HEK293 (cell line): ENCODE data around the gene ALDH8A1.
A peak's percentile ranks its signal among the peaks of the same experiment; 100 is the strongest.

ENCODE experiments used
- CTCF ChIA-PET: fragments of 350-600 bp; formaldehyde crosslinking; extraction: SDS; loops from one replicate; lab custom pipeline; 2021; ENCODE audit warnings: antibody characterized with exemption; lab: Yijun Ruan, JAX
- POLR2A ChIA-PET: fragments of 300-600 bp; formaldehyde crosslinking; extraction: SDS; loops from one replicate; lab custom pipeline; 2020; ENCODE audit warnings: antibody characterized with exemption, inconsistent platforms; lab: Yijun Ruan, JAX
- H3K27ac ChIP-seq: fragments of 200-500 bp; sonication (Bioruptor generic); 2 replicates; pipeline ENCODE4 v1.5.1; 2014; ENCODE audit warnings: low read depth, low read length, control low read depth, inconsistent platforms; ENCODE audit errors: extremely low read depth
- H3K36me3 ChIP-seq, 2 experiments: fragments of 200-500 bp in 1 of 2; sonication (Bioruptor generic) in 1 of 2; 1 replicate in 1 of 2; 2 replicates in 1 of 2; pipeline ENCODE4 v1.5.1; 2014 to 2017; ENCODE audit warnings: inconsistent platforms in 2 of 2, low read length in 2 of 2; ENCODE audit not compliant: control insufficient read depth in 2 of 2, insufficient read depth in 1 of 2
- H3K4me1 ChIP-seq: fragments of 200-500 bp; sonication (Bioruptor generic); 2 replicates; pipeline ENCODE4 v1.5.1; 2014; ENCODE audit warnings: mild to moderate bottlenecking, low read length, inconsistent platforms; ENCODE audit not compliant: control insufficient read depth, insufficient read depth
- H3K4me3 ChIP-seq: 2 replicates; pipeline ENCODE4 v1.5.1; 2011; ENCODE audit warnings: low read depth, mild to moderate bottlenecking, control low read depth, low read length, moderate library complexity
- H3K9me3 ChIP-seq: fragments of 200-500 bp; sonication (Bioruptor generic); 2 replicates; pipeline ENCODE4 v1.5.1; 2014; ENCODE audit warnings: low read depth, low read length, inconsistent platforms; ENCODE audit not compliant: control insufficient read depth, insufficient read depth
- KLF7 ChIP-seq: fragments of 450-650 bp; formaldehyde crosslinking; IDR thresholded peaks from 2 replicates; pipeline ENCODE4 v1.5.1; 2016; ENCODE audit warnings: missing biosample characterization, missing genetic modification characterization, borderline replicate concordance
- PRDM10 ChIP-seq: fragments of 450-650 bp; formaldehyde crosslinking; IDR thresholded peaks from 2 replicates; pipeline ENCODE4 v1.5.1; 2016; ENCODE audit warnings: missing biosample characterization, missing genetic modification characterization
- ZBTB10 ChIP-seq: fragments of 450-650 bp; formaldehyde crosslinking; IDR thresholded peaks from 2 replicates; pipeline ENCODE4 v1.5.1; 2016; ENCODE audit warnings: missing biosample characterization, missing genetic modification characterization
- ZNF10 ChIP-seq: fragments of 450-650 bp; formaldehyde crosslinking; IDR thresholded peaks from 2 replicates; pipeline ENCODE4 v1.5.1; 2017; ENCODE audit warnings: missing biosample characterization, missing genetic modification characterization
- ZNF311 ChIP-seq: fragments of 450-650 bp; formaldehyde crosslinking; IDR thresholded peaks from 2 replicates; pipeline ENCODE4 v1.5.1; 2017; ENCODE audit warnings: missing biosample characterization, missing genetic modification characterization, borderline replicate concordance
- ZNF426 ChIP-seq: fragments of 450-650 bp; formaldehyde crosslinking; IDR thresholded peaks from 2 replicates; pipeline ENCODE4 v1.5.1; 2017; ENCODE audit warnings: missing biosample characterization, missing genetic modification characterization, mild to moderate bottlenecking, inconsistent platforms, moderate library complexity
- ZNF544 ChIP-seq: fragments of 450-650 bp; formaldehyde crosslinking; IDR thresholded peaks from 2 replicates; pipeline ENCODE4 v1.5.0; 2017; ENCODE audit warnings: missing biosample characterization, missing genetic modification characterization
- ZNF629 ChIP-seq: fragments of 450-650 bp; formaldehyde crosslinking; IDR thresholded peaks from 2 replicates; pipeline ENCODE4 v1.5.1; 2017; ENCODE audit warnings: missing biosample characterization, missing genetic modification characterization
- ZNF677 ChIP-seq: fragments of 450-650 bp; IDR thresholded peaks from 2 replicates; pipeline ENCODE4 v1.5.0; 2018; ENCODE audit warnings: missing biosample characterization, mild to moderate bottlenecking, missing genetic modification characterization, moderate library complexity
- ZNF768 ChIP-seq: fragments of 450-650 bp; formaldehyde crosslinking; IDR thresholded peaks from 2 replicates; pipeline ENCODE4 v1.5.1; 2018; ENCODE audit warnings: missing biosample characterization, mild to moderate bottlenecking, missing genetic modification characterization

Gene ALDH8A1

DNA sequence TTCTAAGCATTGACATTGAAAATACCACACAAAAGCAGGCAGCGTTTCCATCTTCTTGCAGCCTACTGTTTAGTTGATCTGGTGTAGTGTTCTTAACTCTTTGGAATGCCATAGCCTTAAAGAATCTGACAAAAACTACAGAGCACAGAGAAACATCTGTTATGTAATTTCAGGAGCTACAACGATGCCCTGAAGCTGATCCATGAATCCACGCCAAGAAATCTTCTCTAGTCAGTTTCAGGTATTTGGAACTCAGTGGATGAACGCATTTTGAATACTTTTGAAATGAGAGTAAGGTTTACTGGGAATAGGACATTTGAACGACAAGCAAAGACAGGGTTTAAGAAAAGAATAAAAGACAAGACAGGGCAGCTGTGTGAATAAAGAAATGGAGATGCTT, 17.8 kb downstream of the ALDH8A1 start:
- H3K4me3 ChIP-seq, result no peak overlapping the region
- no peaks in the 10 kb centered on the region for H3K36me3 ChIP-seq
- TF ChIP-seq ZNF544 (tag by site-specific recombination) (no peak), KLF7 (tag by site-specific recombination) (no peak), ZNF426 (tag by site-specific recombination) (no peak)
- TF ChIP-seq, all 188 proteins: peak for 0
- H3K27ac ChIP-seq, result no peak overlapping the region
- no peaks in the 10 kb centered on the region for H3K9me3 ChIP-seq
- CTCF ChIA-PET, result interaction anchor here (0.6 to 4.6 kb wide), 5 partner anchors 8 to 809 kb away, joined by 3 to 30 read pairs (median 3); no protein-coding TSS in a partner anchor
- POLR2A ChIA-PET, result no interaction called here
- peaks cover 4% of the 10 kb centered on the region; the same call in 1 of the 2 replicates for H3K4me1 ChIP-seq

GRCh38 chr6:134930463-134930862, 19.4 kb downstream of the ALDH8A1 start:
- H3K4me3 ChIP-seq, result no peak overlapping the region
- H3K9me3 ChIP-seq, result no peaks in the 10 kb centered on the region
- POLR2A ChIA-PET, result no interaction called here
- no peaks in the 10 kb centered on the region for H3K36me3 ChIP-seq
- no peak overlapping the region for H3K27ac ChIP-seq
- H3K4me1 ChIP-seq, result peaks cover 4% of the 10 kb centered on the region; the same call in 1 of the 2 replicates
- CTCF ChIA-PET, result interaction anchor here (0.9 to 4.6 kb wide), 2 partner anchors 10 to 48 kb away, joined by 3 to 30 read pairs; no protein-coding TSS in a partner anchor
- TF ChIP-seq ZBTB10 (no peak), ZNF10 (tag by site-specific recombination) (no peak), ZNF677 (tag by site-specific recombination) (no peak)

GRCh38 chr6:134928151-134928900, 21.6 kb downstream of the ALDH8A1 start:
- Histone ChIP-seq H3K4me1 (no peaks in the 10 kb centered on the region), H3K4me3 (no peak overlapping the region), H3K36me3 (no peaks in the 10 kb centered on the region), H3K9me3 (no peaks in the 10 kb centered on the region), H3K27ac (no peak overlapping the region)
- CTCF ChIA-PET, result interaction anchor here (1.7 to 4.6 kb wide), 3 partner anchors 12 to 46 kb away, joined by 5 to 30 read pairs (median 18); no protein-coding TSS in a partner anchor
- TF ChIP-seq ZNF311 (tag by site-specific recombination), result no peak
- TF ChIP-seq ZNF768 (tag by site-specific recombination), result no peak
- peak; percentile 38; the same call in 1 of the 2 replicates for TF ChIP-seq PRDM10 (tag by site-specific recombination)
- no peak for TF ChIP-seq ZNF629 (tag by site-specific recombination)
- POLR2A ChIA-PET, result no interaction called here
